Activated B cell treated with CpG ODN at 0.5 μM for 24 hours (primary cell): ENCODE results near the gene ARIH1. TPM values are rescaled to one million over a fixed set of nuclear protein-coding genes. Genes with fewer than 3 reads are reported as not detected.

Source experiments
- ATAC-seq: fragments of 200-7000 bp; cut with Tn5 transposase; one replicate; pipeline ENCODE4 v1.10.0; 2021; ENCODE audit warnings: low read depth, mild to moderate bottlenecking, moderate library complexity
- CTCF ChIA-PET: fragments of 350-600 bp; sonication (Branson Sonifier 250); formaldehyde crosslinking; loops from one replicate; lab custom pipeline; 2021; ENCODE audit warnings: antibody characterized with exemption; lab: Charles Lee
- POLR2A ChIA-PET: fragments of 350-600 bp; sonication (Branson Sonifier 250); formaldehyde crosslinking; loops from one replicate; lab custom pipeline; 2021; ENCODE audit warnings: antibody characterized with exemption; lab: Charles Lee
- DNase-seq: peaks from one replicate; pipeline ENCODE4 v3.0.0; 2022
- H3K27ac Mint-ChIP-seq: one replicate; pipeline ENCODE4 v1.8.0; 2020; ENCODE audit warnings: mixed read lengths
- H3K27me3 Mint-ChIP-seq: one replicate; pipeline ENCODE4 v1.8.0; 2021; ENCODE audit warnings: mixed read lengths
- H3K36me3 Mint-ChIP-seq: one replicate; pipeline ENCODE4 v1.8.0; 2021; ENCODE audit warnings: low read depth, mixed read lengths
- H3K4me1 Mint-ChIP-seq: one replicate; pipeline ENCODE4 v1.8.0; 2021; ENCODE audit warnings: mixed read lengths
- H3K4me3 Mint-ChIP-seq: one replicate; pipeline ENCODE4 v1.8.0; 2020; ENCODE audit warnings: mild to moderate bottlenecking, mixed read lengths
- H3K9me3 Mint-ChIP-seq: one replicate; pipeline ENCODE4 v1.8.0; 2020; ENCODE audit warnings: mixed read lengths
- CTCF ChIP-seq: fragments of 200-600 bp; IDR thresholded peaks from one replicate; pipeline ENCODE4 v1.8.0; 2022; ENCODE audit warnings: antibody characterized with exemption, mild to moderate bottlenecking
- intact Hi-C: fragments of 100-400 bp; cut with micrococcal nuclease; formaldehyde crosslinking; loops from one replicate; pipeline ENCODE4 v1.15.1; 2024
- total RNA-seq: library from RNA; stranded (reverse); gene quantifications from 2 replicates; pipeline ENCODE4 v1.2.3, GENCODE V29; 2022

Gene ARIH1
- total RNA-seq, 1 donor from 2014 or later: 159 TPM

GRCh38 chr15:72562386-72562785 lies 88.3 kb downstream of the ARIH1 start:
- intact Hi-C loops: no loop called here
- DNase-seq (no peak), ATAC-seq (no peak)
- ChIA-PET CTCF (no interaction called here), POLR2A (no interaction called here)
- no peak for TF ChIP-seq CTCF
- Mint-ChIP-seq H3K4me3 (no peak overlapping the region), H3K4me1 (no peaks in the 10 kb centered on the region), H3K9me3 (no peaks in the 10 kb centered on the region), H3K27ac (no peak overlapping the region), H3K27me3 (no peaks in the 10 kb centered on the region), H3K36me3 (peaks cover 74% of the 10 kb centered on the region)

- H3K4me1 Mint-ChIP-seq: no peaks in the 10 kb centered on the region
- ChIA-PET POLR2A (no interaction called here), CTCF (no interaction called here)
- intact Hi-C loops: no loop called here
- ATAC-seq (no peak), DNase-seq (no peak)
- no peaks in the 10 kb centered on the region for H3K27me3 Mint-ChIP-seq
- TF ChIP-seq CTCF: no peak
- no peak overlapping the region for H3K27ac Mint-ChIP-seq
- H3K36me3 Mint-ChIP-seq: peaks cover 74% of the 10 kb centered on the region
- no peaks in the 10 kb centered on the region for H3K9me3 Mint-ChIP-seq
- H3K4me3 Mint-ChIP-seq: no peak overlapping the region
These were observed 88.7 kb downstream of the ARIH1 start for GRCh38 chr15:72562878-72563277.

- no peak for TF ChIP-seq CTCF
- no peak overlapping the region for H3K4me3 Mint-ChIP-seq
- H3K36me3 Mint-ChIP-seq: peaks cover 69% of the 10 kb centered on the region
- no peaks in the 10 kb centered on the region for H3K9me3 Mint-ChIP-seq
- no peak for DNase-seq
- H3K27ac Mint-ChIP-seq: no peak overlapping the region
- H3K27me3 Mint-ChIP-seq: no peaks in the 10 kb centered on the region
- POLR2A ChIA-PET: no interaction called here
- CTCF ChIA-PET: no interaction called here
- H3K4me1 Mint-ChIP-seq: no peaks in the 10 kb centered on the region
- intact Hi-C loops: no loop called here
- ATAC-seq: no peak
These were observed 90.0 kb downstream of the ARIH1 start for GRCh38 chr15:72564091-72564490.

- H3K4me1 Mint-ChIP-seq: no peaks in the 10 kb centered on the region
- no peak for TF ChIP-seq CTCF
- no peaks in the 10 kb centered on the region for H3K27me3 Mint-ChIP-seq
- intact Hi-C loops: no loop called here
- no peak overlapping the region for H3K4me3 Mint-ChIP-seq
- H3K27ac Mint-ChIP-seq: no peak overlapping the region
- DNase-seq (no peak), ATAC-seq (no peak)
- POLR2A ChIA-PET: no interaction called here
- H3K36me3 Mint-ChIP-seq: peaks cover 72% of the 10 kb centered on the region
- H3K9me3 Mint-ChIP-seq: no peaks in the 10 kb centered on the region
- CTCF ChIA-PET: no interaction called here
These were observed 92.8 kb downstream of the ARIH1 start for GRCh38 chr15:72566973-72567372.

- CTCF ChIA-PET: no interaction called here
- intact Hi-C loops: no loop called here
- Mint-ChIP-seq H3K9me3 (no peaks in the 10 kb centered on the region), H3K36me3 (peaks cover 62% of the 10 kb centered on the region), H3K27me3 (no peaks in the 10 kb centered on the region), H3K4me1 (no peaks in the 10 kb centered on the region), H3K27ac (no peak overlapping the region), H3K4me3 (no peak overlapping the region)
- no peak for TF ChIP-seq CTCF
- DNase-seq (no peak), ATAC-seq (no peak)
- POLR2A ChIA-PET: no interaction called here
These were observed 95.9 kb downstream of the ARIH1 start for GRCh38 chr15:72570059-72570458.
